Fibroblast of lung (primary cell): ENCODE results near the gene TTLL12. TPM values are rescaled to one million over a fixed set of nuclear protein-coding genes. Genes with fewer than 3 reads are reported as not detected.

ENCODE experiments used
- DNase-seq, 2 donors: peaks; one replicate each; pipeline versions ENCODE4 v3.0.0 to v3.0.0-alpha.2; 2010; ENCODE audit warnings: low read depth in 2 of 2
- H2AFZ ChIP-seq: 2 replicates; pipeline ENCODE4 v1.5.1; 2012; ENCODE audit warnings: low read length, control low read depth, inconsistent platforms
- H3K27ac ChIP-seq: 2 replicates; pipeline ENCODE4 v1.5.1; 2011; ENCODE audit warnings: low read length, control low read depth; ENCODE audit not compliant: insufficient read depth
- H3K27me3 ChIP-seq: 2 replicates; pipeline ENCODE4 v1.5.1; 2011; ENCODE audit warnings: mild to moderate bottlenecking, low read length; ENCODE audit not compliant: control insufficient read depth, insufficient read depth
- H3K36me3 ChIP-seq: 2 replicates; pipeline ENCODE4 v1.5.1; 2011; ENCODE audit warnings: low read length; ENCODE audit not compliant: control insufficient read depth, insufficient read depth
- H3K4me1 ChIP-seq: 2 replicates; pipeline ENCODE4 v1.5.1; 2011; ENCODE audit warnings: low read length; ENCODE audit not compliant: control insufficient read depth, insufficient read depth; ENCODE audit errors: extremely low read depth
- H3K4me2 ChIP-seq: 2 replicates; pipeline ENCODE4 v1.5.1; 2011; ENCODE audit warnings: low read length, control low read depth; ENCODE audit not compliant: insufficient read depth; ENCODE audit errors: extremely low read depth
- H3K4me3 ChIP-seq, 4 experiments: fragments of 200-600 bp in 1 of 4; sonication (generic) in 1 of 4; replicated peaks in 1 of 4; 2 replicates each; pipeline ENCODE4 v1.5.1; 2011 to 2016; ENCODE audit warnings: low read length in 4 of 4, low read depth in 3 of 4, mild to moderate bottlenecking in 3 of 4, control low read depth in 2 of 4, inconsistent platforms in 1 of 4, mixed read lengths in 1 of 4; ENCODE audit not compliant: insufficient read depth in 1 of 4; ENCODE audit errors: control extremely low read depth in 1 of 4
- H3K79me2 ChIP-seq: 2 replicates; pipeline ENCODE4 v1.5.1; 2012; ENCODE audit warnings: mild to moderate bottlenecking, low read length, inconsistent platforms; ENCODE audit not compliant: control insufficient read depth, insufficient read depth
- H3K9ac ChIP-seq: 2 replicates; pipeline ENCODE4 v1.5.1; 2011; ENCODE audit warnings: mild to moderate bottlenecking, low read length, control low read depth; ENCODE audit not compliant: insufficient read depth
- H3K9me3 ChIP-seq: 2 replicates; pipeline ENCODE4 v1.5.1; 2012; ENCODE audit warnings: low read depth, low read length; ENCODE audit not compliant: control insufficient read depth, insufficient read depth
- H4K20me1 ChIP-seq: 2 replicates; pipeline ENCODE4 v1.5.1; 2011; ENCODE audit warnings: low read length; ENCODE audit not compliant: control insufficient read depth, insufficient read depth; ENCODE audit errors: extremely low read depth
- EZH2 ChIP-seq: IDR thresholded peaks from 2 replicates; pipeline ENCODE4 v1.5.1; 2012; ENCODE audit warnings: low read length, control low read depth, mild to moderate bottlenecking; ENCODE audit errors: missing control alignments
- polyA plus RNA-seq, 2 donors: library from polyadenylated mRNA; depleted of rRNA in 1 of 2; stranded (reverse) in 1 of 2; unstranded in 1 of 2; fragments of >200 nt; gene quantifications; 2 replicates each; pipeline ENCODE4 v1.2.1, GENCODE V29; 2011 to 2012; ENCODE audit warnings: missing spikeins in 1 of 2
- total RNA-seq: library from RNA; depleted of rRNA; stranded (reverse); fragments of >200 nt; gene quantifications from 2 replicates; pipeline ENCODE4 v1.2.1, GENCODE V29; 2014
- TF ChIP-seq, protein P1 (sequence below), 2 donors: IDR thresholded peaks in 1 of 2; conservative IDR thresholded peaks in 1 of 2; 1 replicate in 1 of 2; 2 replicates in 1 of 2; pipeline ENCODE4 v1.5.1; 2011 to 2012; ENCODE audit warnings: low read length in 2 of 2, control low read depth in 1 of 2, inconsistent platforms in 1 of 2, low read depth in 1 of 2, mild to moderate bottlenecking in 1 of 2

Gene TTLL12
- total and polyA plus RNA-seq, 2 donors (not counting 1 experiment from before 2014, with no cell fraction given), result 6.0 to 14.7 TPM

DNA sequence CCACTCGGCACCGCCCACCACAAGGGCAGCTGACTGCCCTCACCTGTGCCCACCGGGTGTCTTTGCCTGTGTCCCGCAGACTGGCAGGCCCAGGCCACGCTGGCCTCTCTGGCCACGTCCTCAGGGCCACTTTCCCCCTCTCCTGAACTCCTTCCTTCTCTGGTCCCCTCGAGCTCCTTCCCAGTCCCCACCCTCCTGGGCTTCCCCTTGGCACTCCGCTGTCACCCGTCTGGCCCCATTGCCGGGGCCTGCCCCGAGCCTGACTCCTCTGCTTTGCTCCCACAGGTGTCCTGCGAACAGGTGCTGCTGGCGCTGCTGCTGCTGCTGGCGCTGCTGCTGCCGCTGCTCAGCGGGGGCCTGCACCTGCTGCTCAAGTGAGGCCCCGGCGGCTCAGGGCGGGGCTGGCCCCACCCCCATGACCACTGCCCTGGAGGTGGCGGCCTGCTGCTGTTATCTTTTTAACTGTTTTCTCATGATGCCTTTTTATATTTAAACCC is 58.0 kb downstream of the TTLL12 start:
- H3K27ac ChIP-seq, result no peak overlapping the region
- no peaks in the 10 kb centered on the region for H3K9me3 ChIP-seq
- TF ChIP-seq, protein P1, sequence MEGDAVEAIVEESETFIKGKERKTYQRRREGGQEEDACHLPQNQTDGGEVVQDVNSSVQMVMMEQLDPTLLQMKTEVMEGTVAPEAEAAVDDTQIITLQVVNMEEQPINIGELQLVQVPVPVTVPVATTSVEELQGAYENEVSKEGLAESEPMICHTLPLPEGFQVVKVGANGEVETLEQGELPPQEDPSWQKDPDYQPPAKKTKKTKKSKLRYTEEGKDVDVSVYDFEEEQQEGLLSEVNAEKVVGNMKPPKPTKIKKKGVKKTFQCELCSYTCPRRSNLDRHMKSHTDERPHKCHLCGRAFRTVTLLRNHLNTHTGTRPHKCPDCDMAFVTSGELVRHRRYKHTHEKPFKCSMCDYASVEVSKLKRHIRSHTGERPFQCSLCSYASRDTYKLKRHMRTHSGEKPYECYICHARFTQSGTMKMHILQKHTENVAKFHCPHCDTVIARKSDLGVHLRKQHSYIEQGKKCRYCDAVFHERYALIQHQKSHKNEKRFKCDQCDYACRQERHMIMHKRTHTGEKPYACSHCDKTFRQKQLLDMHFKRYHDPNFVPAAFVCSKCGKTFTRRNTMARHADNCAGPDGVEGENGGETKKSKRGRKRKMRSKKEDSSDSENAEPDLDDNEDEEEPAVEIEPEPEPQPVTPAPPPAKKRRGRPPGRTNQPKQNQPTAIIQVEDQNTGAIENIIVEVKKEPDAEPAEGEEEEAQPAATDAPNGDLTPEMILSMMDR (conservative IDR thresholded peaks at IDR 0.05 in 1 of 2, IDR thresholded peaks at IDR 0.05 in 1 of 2; ENCODE audit: low read depth in 1 of 2, low read length in 2 of 2), result no peak
- no peak for TF ChIP-seq EZH2
- no peak overlapping the region for H3K4me2 ChIP-seq
- no peaks in the 10 kb centered on the region for H4K20me1 ChIP-seq
- no peak overlapping the region for H2AFZ ChIP-seq
- no peaks in the 10 kb centered on the region for H3K79me2 ChIP-seq
- H3K4me1 ChIP-seq, result peaks cover 9% of the 10 kb centered on the region
- no peaks in the 10 kb centered on the region for H3K27me3 ChIP-seq
- H3K9ac ChIP-seq, result no peak overlapping the region
- no peak for DNase-seq
- no peaks in the 10 kb centered on the region for H3K36me3 ChIP-seq
- H3K4me3 ChIP-seq, result no peak overlapping the region

DNA sequence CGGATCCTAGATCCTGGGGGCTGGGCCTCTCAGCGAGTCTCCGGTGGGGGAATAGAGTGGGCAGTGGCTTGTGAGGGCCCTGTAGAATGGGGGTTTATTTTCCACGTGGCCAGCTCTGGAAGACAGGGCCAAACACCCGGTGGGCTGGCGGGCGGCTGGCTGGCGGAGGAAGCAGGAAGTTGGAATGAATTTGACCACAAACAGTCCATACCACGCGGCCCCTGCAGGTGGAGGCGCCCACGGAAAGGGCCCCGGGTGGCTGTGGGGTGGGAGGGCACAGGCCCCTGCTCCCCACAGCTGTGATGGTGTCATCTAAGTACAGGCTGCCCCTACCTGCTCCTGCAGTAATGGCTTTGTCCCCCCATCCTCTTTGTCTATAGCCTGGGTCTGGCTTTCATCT is 58.8 kb downstream of the TTLL12 start:
- Histone ChIP-seq H2AFZ (no peak overlapping the region), H3K79me2 (no peaks in the 10 kb centered on the region), H3K9ac (no peak overlapping the region), H3K4me1 (peaks cover 9% of the 10 kb centered on the region), H3K36me3 (no peaks in the 10 kb centered on the region), H3K4me3 (no peak overlapping the region), H3K4me2 (no peak overlapping the region), H3K9me3 (no peaks in the 10 kb centered on the region), H4K20me1 (no peaks in the 10 kb centered on the region), H3K27me3 (no peaks in the 10 kb centered on the region), H3K27ac (no peak overlapping the region)
- TF ChIP-seq, protein P1 (conservative IDR thresholded peaks at IDR 0.05 in 1 of 2, IDR thresholded peaks at IDR 0.05 in 1 of 2; ENCODE audit: low read depth in 1 of 2, low read length in 2 of 2), result no peak
- no peak for TF ChIP-seq EZH2
- DNase-seq, result no peak

DNA sequence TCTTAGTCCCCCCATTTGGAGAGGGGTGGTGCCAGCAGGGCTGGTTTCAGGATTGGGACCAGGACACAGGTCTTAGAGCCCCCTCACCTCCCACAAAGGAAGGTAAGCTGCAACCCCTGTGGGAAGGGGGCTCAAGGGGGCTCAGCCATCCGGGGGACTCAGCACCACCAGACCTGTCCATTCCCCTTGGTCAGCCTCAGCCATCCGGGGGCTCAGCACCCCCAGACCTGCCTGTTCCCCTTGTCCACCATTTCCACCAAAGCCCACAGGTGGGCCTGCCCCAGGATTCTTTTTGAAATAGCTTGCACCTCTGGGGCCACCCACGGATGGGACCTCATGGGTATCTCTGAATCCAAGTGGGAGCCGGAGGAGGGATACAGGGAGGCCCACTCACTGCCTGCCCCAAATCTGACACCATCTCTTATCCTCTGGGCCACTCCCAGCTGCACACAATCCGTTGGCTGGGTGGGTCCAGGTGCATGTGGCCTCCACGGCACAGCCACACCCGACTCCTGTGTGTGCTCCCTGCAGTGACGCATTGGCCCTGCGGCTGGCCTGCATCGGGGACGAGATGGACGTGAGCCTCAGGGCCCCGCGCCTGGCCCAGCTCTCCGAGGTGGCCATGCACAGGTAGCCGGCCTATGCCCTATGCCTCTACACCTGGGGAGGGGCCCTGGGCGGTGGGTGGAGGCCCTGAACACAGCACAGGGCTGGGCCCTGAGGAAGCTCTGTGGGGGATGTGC is 59.6 kb downstream of the TTLL12 start:
- no peaks in the 10 kb centered on the region for H3K27me3 ChIP-seq
- no peak overlapping the region for H3K4me3 ChIP-seq
- H3K9ac ChIP-seq, result no peak overlapping the region
- no peaks in the 10 kb centered on the region for H4K20me1 ChIP-seq
- H3K4me1 ChIP-seq, result peaks cover 9% of the 10 kb centered on the region
- TF ChIP-seq, protein P1 (conservative IDR thresholded peaks at IDR 0.05 in 1 of 2, IDR thresholded peaks at IDR 0.05 in 1 of 2; ENCODE audit: low read depth in 1 of 2, low read length in 2 of 2), result no peak
- no peak for TF ChIP-seq EZH2
- DNase-seq, result no peak
- no peaks in the 10 kb centered on the region for H3K79me2 ChIP-seq
- H3K27ac ChIP-seq, result no peak overlapping the region
- no peaks in the 10 kb centered on the region for H3K9me3 ChIP-seq
- H3K4me2 ChIP-seq, result no peak overlapping the region
- no peak overlapping the region for H2AFZ ChIP-seq
- no peaks in the 10 kb centered on the region for H3K36me3 ChIP-seq
